ENCODE results near the gene PRDM11.

- TF ChIP-seq RXRA (IDR thresholded peaks at IDR 0.05) (no peak), RAD21 (IDR thresholded peaks at IDR 0.05) (no peak), CTCF (IDR thresholded peaks at IDR 0.05; ENCODE audit: low read depth, low read length, missing input control) (no peak), REST (IDR thresholded peaks at IDR 0.05) (no peak), SP1 (IDR thresholded peaks at IDR 0.05) (no peak), JUND (IDR thresholded peaks at IDR 0.05) (no peak), MAX (IDR thresholded peaks at IDR 0.05) (no peak), GABPA (IDR thresholded peaks at IDR 0.05 in 1 of 2, conservative IDR thresholded peaks at IDR 0.05 in 1 of 2) (no peak), TAF1 (conservative IDR thresholded peaks at IDR 0.05) (no peak), YY1 (IDR thresholded peaks at IDR 0.05) (no peak), EGR1 (IDR thresholded peaks at IDR 0.05; ENCODE audit: low read depth in 2 of 2) (no peak), FOXA1 (IDR thresholded peaks at IDR 0.05) (no peak), ZBTB33 (IDR thresholded peaks at IDR 0.05) (no peak)
- TF ChIP-seq, protein P1, sequence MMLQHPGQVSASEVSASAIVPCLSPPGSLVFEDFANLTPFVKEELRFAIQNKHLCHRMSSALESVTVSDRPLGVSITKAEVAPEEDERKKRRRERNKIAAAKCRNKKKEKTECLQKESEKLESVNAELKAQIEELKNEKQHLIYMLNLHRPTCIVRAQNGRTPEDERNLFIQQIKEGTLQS (IDR thresholded peaks at IDR 0.05), result no peak
Measured at GRCh38 chr11:45227836-45228235, 81.4 kb downstream of the PRDM11 start.

Data from liver (tissue), 3 donors.